Caco-2 (cell line): ENCODE results near the gene SORCS2. TPM values are rescaled to one million over a fixed set of nuclear protein-coding genes. Genes with fewer than 3 reads are reported as not detected.

Experiments used
- BruUV-seq: library from RNA; stranded (reverse); fragments of 400-500 nt; replicated peaks from 2 replicates; lab custom pipeline; 2021; lab: Mats Ljungman, UMichigan
- CTCF ChIA-PET: fragments of 300-600 bp; sonication (Branson Sonifier 250); formaldehyde crosslinking; loops from one replicate; lab custom pipeline; 2022; ENCODE audit warnings: antibody characterized with exemption; lab: Charles Lee
- POLR2A ChIA-PET: fragments of 300-600 bp; sonication (Branson Sonifier 250); formaldehyde crosslinking; loops from one replicate; lab custom pipeline; 2022; ENCODE audit warnings: antibody characterized with exemption; lab: Charles Lee
- DNase-seq, 2 experiments: peaks; one replicate each; pipeline versions ENCODE4 v3.0.0 to v3.0.0-alpha.2; 2020 to 2022
- H3K27me3 ChIP-seq: replicated peaks from 2 replicates; pipeline ENCODE4 v1.6.0; 2011; ENCODE audit warnings: low read length; ENCODE audit not compliant: control insufficient read depth, insufficient read depth
- H3K36me3 ChIP-seq: 2 replicates; pipeline ENCODE4 v1.5.1; 2011; ENCODE audit warnings: low read length; ENCODE audit not compliant: control insufficient read depth, insufficient read depth
- H3K4me1 ChIP-seq: fragments of 250-450 bp; sonication (Bioruptor Pico); 2 replicates; pipeline ENCODE4 v1.5.1; 2020; ENCODE audit warnings: mild to moderate bottlenecking
- H3K4me3 ChIP-seq: 2 replicates; pipeline ENCODE4 v1.5.1; 2011; ENCODE audit warnings: low read depth, mild to moderate bottlenecking, control low read depth, low read length
- H3K9me3 ChIP-seq: fragments of 250-450 bp; sonication (Bioruptor Pico); 2 replicates; pipeline ENCODE4 v1.5.1; 2020; ENCODE audit warnings: mild to moderate bottlenecking, moderate library complexity
- H3K27ac Mint-ChIP-seq: one replicate; pipeline ENCODE4 v1.8.0; 2022; ENCODE audit warnings: mixed read lengths; ENCODE audit not compliant: unreplicated experiment
- H3K27me3 Mint-ChIP-seq: one replicate; pipeline ENCODE4 v1.8.0; 2022; ENCODE audit warnings: mixed read lengths; ENCODE audit not compliant: insufficient read depth, unreplicated experiment
- H3K36me3 Mint-ChIP-seq: one replicate; pipeline ENCODE4 v1.8.0; 2022; ENCODE audit warnings: mild to moderate bottlenecking, mixed read lengths; ENCODE audit not compliant: insufficient read depth, unreplicated experiment
- H3K4me1 Mint-ChIP-seq: one replicate; pipeline ENCODE4 v1.8.0; 2022; ENCODE audit warnings: low read depth, mixed read lengths; ENCODE audit not compliant: unreplicated experiment
- H3K4me3 Mint-ChIP-seq: one replicate; pipeline ENCODE4 v1.8.0; 2022; ENCODE audit warnings: mild to moderate bottlenecking, moderate library complexity, mixed read lengths; ENCODE audit not compliant: unreplicated experiment
- H3K9me3 Mint-ChIP-seq: one replicate; pipeline ENCODE4 v1.8.0; 2022; ENCODE audit warnings: mixed read lengths; ENCODE audit not compliant: unreplicated experiment
- CTCF ChIP-seq, 2 experiments: fragments of 200-600 bp in 1 of 2; IDR thresholded peaks; 1 replicate in 1 of 2; 2 replicates in 1 of 2; pipeline versions ENCODE4 v1.5.1 to v1.8.0; 2011 to 2022; ENCODE audit warnings: antibody characterized with exemption in 1 of 2, control low read depth in 1 of 2, inconsistent platforms in 1 of 2, low read depth in 1 of 2, low read length in 1 of 2, mild to moderate bottlenecking in 1 of 2, moderate library complexity in 1 of 2; ENCODE audit not compliant: insufficient read depth in 1 of 2, severe bottlenecking in 1 of 2, unreplicated experiment in 1 of 2
- intact Hi-C: fragments of 100-400 bp; cut with micrococcal nuclease; formaldehyde crosslinking; loops from one replicate; pipeline ENCODE4 v1.10.0; 2022; ENCODE audit not compliant: unreplicated experiment
- total RNA-seq: library from RNA; stranded (reverse); gene quantifications from 2 replicates; pipeline ENCODE4 v1.2.3, GENCODE V29; 2022

SORCS2 gene
- total RNA-seq, 1 experiment from 2014 or later, result 1.6 TPM

GRCh38 chr4:7199771-7200441 lies 7.6 kb downstream of the SORCS2 start:
- ChIA-PET POLR2A (no interaction called here), CTCF (no interaction called here)
- DNase-seq, result no peak
- H3K27me3 ChIP-seq, result no peaks in the 10 kb centered on the region
- TF ChIP-seq CTCF (IDR thresholded peaks at IDR 0.05; ENCODE audit: insufficient read depth in 1 of 2, low read depth in 1 of 2, low read length in 1 of 2, severe bottlenecking in 1 of 2, unreplicated experiment in 1 of 2), result no peak
- Mint-ChIP-seq H3K4me1 (peaks cover 23% of the 10 kb centered on the region), H3K9me3 (no peaks in the 10 kb centered on the region), H3K27me3 (no peaks in the 10 kb centered on the region), H3K36me3 (no peaks in the 10 kb centered on the region), H3K27ac (no peak overlapping the region), H3K4me3 (no peak overlapping the region)
- H3K4me3 ChIP-seq, result no peak overlapping the region
- no peaks in the 10 kb centered on the region for H3K9me3 ChIP-seq
- H3K4me1 ChIP-seq, result no peaks in the 10 kb centered on the region
- no peaks in the 10 kb centered on the region for H3K36me3 ChIP-seq
- BruUV-seq, result no TSS peak
- intact Hi-C loops, result no loop called here

GRCh38 chr4:7200801-7201200 lies 8.5 kb downstream of the SORCS2 start:
- no peaks in the 10 kb centered on the region for H3K9me3 ChIP-seq
- no peak for TF ChIP-seq CTCF (IDR thresholded peaks at IDR 0.05; ENCODE audit: insufficient read depth in 1 of 2, low read depth in 1 of 2, low read length in 1 of 2, severe bottlenecking in 1 of 2, unreplicated experiment in 1 of 2)
- Mint-ChIP-seq H3K27me3 (no peaks in the 10 kb centered on the region), H3K27ac (no peak overlapping the region), H3K4me3 (no peak overlapping the region), H3K9me3 (no peaks in the 10 kb centered on the region), H3K36me3 (no peaks in the 10 kb centered on the region), H3K4me1 (peaks cover 21% of the 10 kb centered on the region)
- no peaks in the 10 kb centered on the region for H3K36me3 ChIP-seq
- peak in 1 of 2 experiments; percentile 8 for DNase-seq
- CTCF ChIA-PET, result no interaction called here
- no TSS peak for BruUV-seq
- intact Hi-C loops, result no loop called here
- H3K4me3 ChIP-seq, result no peak overlapping the region
- no peaks in the 10 kb centered on the region for H3K27me3 ChIP-seq
- H3K4me1 ChIP-seq, result no peaks in the 10 kb centered on the region
- POLR2A ChIA-PET, result no interaction called here

GRCh38 chr4:7201420-7202305 lies 9.3 kb downstream of the SORCS2 start:
- BruUV-seq, result no TSS peak
- ChIA-PET POLR2A (no interaction called here), CTCF (interaction anchor here (0.6 to 1.3 kb wide), 2 partner anchors 10 to 128 kb away, joined by 4 read pairs; partner anchors contain the start of gene SORCS2)
- H3K9me3 Mint-ChIP-seq, result no peaks in the 10 kb centered on the region
- peak in 1 of 2 experiments; percentile 25 for DNase-seq
- no peak overlapping the region for H3K4me3 ChIP-seq
- no peaks in the 10 kb centered on the region for H3K27me3 ChIP-seq
- H3K9me3 ChIP-seq, result no peaks in the 10 kb centered on the region
- no peak for TF ChIP-seq CTCF (IDR thresholded peaks at IDR 0.05; ENCODE audit: insufficient read depth in 1 of 2, low read depth in 1 of 2, low read length in 1 of 2, severe bottlenecking in 1 of 2, unreplicated experiment in 1 of 2)
- no peaks in the 10 kb centered on the region for H3K36me3 Mint-ChIP-seq
- no peaks in the 10 kb centered on the region for H3K36me3 ChIP-seq
- H3K27ac Mint-ChIP-seq, result no peak overlapping the region
- no peaks in the 10 kb centered on the region for H3K27me3 Mint-ChIP-seq
- intact Hi-C loops, result no loop called here
- no peak overlapping the region for H3K4me3 Mint-ChIP-seq
- no peaks in the 10 kb centered on the region for H3K4me1 ChIP-seq
- peaks cover 14% of the 10 kb centered on the region for H3K4me1 Mint-ChIP-seq
